Hematopoietic multipotent progenitor cell treated with erythropoietin and hydrocortisone succinate and interleukin-3 and kit ligand, for 15 days (in vitro differentiated cells): ENCODE measurements around the gene SEC14L1.
"Not testable (repeated sequence)": the region's sequence is repeated elsewhere in the genome, so short reads cannot be mapped to it uniquely, and the experiment has no call there.

Source experiments
- DNase-seq: peaks from one replicate; pipeline ENCODE4 v3.0.0-alpha.2; 2015; ENCODE audit warnings: low spot score

The SEC14L1 gene

DNA sequence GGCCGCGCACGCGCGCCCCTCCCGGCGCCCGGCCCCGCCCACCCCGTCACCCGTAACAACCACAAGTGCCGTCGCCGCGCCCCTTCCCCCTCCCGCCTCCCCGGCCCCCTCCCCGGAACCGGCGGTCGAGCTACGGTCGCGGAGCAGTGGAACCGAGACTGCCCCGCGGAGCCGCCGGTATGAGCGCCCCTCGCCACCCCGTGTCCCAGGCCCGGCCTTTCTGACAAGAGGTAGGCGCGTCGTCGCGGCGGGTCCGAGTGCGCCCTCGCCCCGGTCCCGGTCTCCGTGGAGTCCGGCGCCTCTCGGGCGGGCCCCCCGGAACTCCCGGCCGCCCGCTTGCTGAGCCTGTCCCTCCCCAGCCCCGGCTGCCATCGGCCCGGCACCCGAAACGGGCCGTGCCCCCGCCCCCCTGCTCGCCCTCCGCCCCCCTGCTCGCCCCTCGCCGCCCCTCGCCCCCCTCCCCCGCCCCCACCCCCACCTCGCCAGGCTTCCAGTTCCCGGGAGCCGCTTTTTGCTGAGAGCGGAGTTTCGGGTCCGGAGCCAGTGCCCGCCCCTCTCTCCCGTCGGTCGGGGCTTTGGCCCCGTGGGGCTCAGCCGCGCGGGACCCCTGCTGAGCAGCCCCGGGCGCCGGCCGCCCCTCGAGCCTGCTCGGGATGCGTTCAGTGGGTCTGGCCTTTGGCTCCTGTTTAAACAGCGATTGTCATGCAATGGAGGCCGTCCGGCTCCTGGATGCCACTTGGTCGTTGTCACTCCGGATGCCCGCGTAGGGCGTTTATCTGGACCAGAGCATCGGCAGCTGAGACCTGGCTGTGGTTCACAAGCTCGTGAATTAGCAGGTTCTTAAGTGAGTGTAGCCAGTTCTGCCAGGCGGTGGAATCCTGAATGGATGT lies at the start of gene SEC14L1:
SEC14L1 (plus strand) TSS at position 92 of the 890 bp plus-strand sequence. CDS start 2,628 bp downstream, outside the sequence.
- DNase-seq: peak; percentile 93

DNA sequence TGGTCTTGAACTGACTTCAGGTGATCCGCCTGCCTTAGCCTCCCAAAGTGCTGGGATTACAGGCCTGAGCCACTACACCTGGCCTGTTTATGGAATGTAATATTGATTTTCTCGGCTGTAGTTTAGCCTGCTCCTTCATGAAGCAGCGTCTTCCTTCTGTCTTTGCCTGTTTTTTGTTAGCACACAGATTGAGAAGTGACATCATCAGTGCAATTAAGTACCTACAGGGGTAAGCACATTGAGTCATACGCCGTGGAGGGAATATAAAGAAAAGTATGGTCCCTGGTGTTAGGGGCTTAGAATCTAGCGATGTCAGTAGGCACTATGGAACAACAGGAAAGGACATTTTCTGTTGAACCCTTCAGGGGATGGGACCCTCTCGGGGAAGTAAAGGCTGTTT lies 48.7 kb upstream of the SEC14L1 start:
- no peak for DNase-seq

DNA sequence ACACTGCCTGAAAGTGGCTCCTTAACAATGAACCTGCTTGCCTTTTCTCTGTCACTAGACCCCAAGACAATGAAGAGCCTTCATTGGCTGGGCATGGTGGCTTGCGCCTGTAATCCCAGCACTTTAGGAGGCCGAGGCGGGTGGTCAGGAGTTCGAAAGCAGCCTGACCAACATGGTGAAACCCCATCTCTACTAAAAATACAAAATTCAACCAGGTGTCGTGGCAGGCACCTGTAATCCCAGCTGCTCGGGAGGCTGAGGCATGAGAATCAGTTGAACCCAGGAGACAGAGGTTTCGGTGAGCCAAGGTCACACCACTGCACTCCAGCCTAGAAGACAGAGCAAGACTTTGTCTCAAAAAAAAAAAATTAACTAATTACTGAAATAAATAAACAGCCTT lies 45.3 kb upstream of the SEC14L1 start:
- no peak for DNase-seq

DNA sequence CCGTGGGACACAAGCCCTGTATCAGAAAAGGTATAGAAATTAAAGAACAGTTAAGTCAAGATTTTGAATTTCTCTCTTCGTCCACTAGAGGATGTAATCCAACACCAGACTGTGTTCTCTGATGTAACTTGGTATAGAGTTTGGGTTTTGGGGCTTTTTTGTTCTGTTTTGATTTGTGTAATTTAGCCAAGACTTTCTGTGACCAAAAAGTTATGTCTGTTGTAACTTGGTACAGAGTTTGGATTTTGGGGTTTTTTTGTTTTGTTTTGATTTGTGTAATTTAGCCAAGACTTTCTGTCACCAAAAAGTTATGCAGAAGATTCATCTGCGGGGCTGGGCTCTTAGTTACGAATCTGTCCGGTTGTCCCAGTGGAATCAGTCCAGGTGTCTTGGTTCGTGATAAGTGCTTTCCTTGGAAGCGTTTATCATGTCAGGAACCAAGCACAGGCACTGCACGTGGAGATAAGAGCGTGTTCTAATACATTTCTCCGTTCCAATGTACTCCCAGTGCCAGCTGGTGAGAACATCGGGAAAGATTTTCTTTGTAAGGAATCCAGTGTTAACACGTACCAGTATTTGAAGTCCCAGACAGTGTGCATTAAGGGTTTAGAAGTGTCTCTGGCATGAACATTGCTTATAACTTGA lies 44.1 kb upstream of the SEC14L1 start:
- DNase-seq: peak; percentile 73

GRCh38 chr17:77097631-77098180 lies 43.1 kb upstream of the SEC14L1 start:
- no peak for DNase-seq

- DNase-seq: no peak
These were observed 41.8 kb upstream of the SEC14L1 start for GRCh38 chr17:77098884-77099545.

DNA sequence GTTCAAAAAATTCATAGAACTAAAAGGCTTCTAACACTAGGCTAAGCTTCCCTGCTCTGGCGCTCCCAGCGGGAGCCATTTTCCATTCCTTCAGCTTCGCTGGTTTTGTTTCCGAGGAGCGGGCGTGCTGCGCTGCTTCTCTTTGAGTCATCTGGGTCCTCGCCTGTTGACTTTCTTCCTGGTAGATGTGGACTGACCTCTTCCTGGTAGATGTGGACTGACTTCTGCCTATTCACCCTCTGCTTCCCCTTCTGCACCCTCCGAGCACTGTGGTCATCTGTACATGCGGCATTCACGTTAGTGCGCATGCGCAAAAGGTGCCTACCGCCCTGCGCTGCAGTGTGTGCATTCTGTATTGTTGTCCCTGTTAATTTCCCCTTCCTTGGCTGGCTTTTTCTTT lies 40.8 kb upstream of the SEC14L1 start:
- no peak for DNase-seq

GRCh38 chr17:77101521-77102410 lies 39.0 kb upstream of the SEC14L1 start:
- DNase-seq: no peak

DNA sequence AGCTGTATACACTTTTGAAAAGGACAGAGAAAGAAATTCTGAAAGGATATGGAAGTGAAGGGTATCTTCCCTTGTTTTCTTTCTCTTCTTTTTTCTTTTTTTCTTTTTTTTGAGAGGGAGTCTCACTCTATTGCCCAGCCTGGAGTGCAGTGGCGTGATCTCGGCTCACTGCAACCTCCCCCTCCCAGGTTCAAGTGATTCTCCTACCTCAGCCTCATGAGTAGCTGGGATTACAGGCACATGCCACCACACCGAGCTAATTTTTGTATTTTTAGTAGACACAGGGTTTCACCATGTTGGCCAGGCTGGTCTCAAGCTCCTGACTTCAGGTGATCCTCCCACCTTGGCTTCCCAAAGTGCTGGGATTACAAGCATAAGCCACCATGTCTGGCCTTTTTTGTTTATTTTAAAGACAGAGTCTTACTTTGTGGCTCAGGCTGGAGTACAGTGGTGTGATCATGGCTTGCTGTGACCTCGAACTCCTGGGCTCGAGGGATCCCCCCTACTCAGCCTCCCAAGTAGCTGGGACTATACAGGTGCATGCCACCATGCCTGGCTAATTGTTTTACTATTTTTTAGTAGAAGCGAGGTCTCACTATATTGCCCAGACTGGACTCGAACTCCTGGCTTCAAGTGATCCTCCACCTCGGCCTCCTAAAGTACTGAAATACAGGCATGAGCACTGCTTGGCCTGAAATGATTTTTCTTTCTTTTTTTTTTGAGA lies 38.2 kb upstream of the SEC14L1 start:
- DNase-seq: not testable (repeated sequence)

DNA sequence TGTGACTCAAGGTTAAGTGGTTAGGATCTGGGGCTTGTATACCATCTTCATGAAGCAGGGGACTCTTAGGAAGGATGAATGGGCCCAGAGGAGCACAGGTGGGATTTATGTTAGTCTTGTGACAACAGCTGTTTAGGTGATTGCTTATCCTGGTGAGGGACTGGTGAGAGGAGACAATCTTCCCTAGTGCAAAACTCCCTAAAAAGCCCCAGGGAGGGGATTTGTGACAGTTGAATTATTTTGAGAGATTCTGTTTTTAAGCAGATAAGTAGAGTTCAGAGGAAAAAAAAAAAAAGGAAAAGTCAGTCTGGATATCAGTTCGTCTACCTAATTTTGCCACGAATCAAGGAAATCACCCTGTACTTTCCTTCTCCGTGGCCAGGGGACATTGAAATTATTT lies 35.1 kb upstream of the SEC14L1 start:
- no peak for DNase-seq

- no peak for DNase-seq
These were observed 33.9 kb upstream of the SEC14L1 start for GRCh38 chr17:77106874-77107358.

DNA sequence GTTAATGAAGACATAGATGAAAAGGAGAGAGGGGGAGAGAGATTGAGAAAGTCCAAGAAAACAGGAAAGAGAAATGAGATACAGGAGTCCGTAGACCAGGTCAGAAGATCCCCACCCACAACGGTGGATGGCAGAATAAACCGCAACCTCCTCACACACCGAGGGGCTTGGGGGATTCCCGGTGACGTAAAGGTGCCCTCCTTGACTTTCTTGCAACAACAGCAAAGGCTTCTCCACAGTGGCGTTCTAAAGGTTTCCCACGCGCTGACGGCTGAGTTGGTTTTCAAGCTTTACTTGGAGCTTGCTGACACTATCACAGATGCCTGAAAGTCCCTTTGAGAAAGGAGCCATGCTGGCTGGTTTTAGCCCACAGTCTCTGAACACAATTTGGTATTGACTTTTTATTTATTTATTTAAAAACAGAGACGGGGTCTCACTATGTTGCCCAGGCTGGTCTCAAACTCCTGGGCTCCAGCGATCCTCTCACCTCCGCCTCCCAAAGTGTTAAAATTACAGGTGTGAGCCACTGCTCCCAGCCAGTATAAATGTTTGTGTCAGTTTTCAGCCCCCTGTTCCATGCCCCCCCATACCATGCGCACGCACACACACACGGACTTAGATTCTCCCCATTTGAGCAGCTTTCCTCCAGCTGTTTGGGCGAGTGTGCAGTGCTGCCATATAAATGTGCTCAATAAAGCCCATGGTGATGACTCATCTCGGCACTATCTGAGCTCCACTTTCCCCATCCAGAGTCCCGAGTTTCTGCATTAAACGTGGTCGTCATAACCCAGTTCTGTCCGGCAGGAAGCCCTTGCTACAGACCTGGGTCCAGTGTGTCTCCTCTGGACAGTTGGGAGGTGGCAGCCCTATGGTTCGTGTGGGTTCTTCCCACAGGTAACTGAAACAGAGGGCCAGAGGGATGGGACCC lies 33.0 kb upstream of the SEC14L1 start:
- DNase-seq: no peak

DNA sequence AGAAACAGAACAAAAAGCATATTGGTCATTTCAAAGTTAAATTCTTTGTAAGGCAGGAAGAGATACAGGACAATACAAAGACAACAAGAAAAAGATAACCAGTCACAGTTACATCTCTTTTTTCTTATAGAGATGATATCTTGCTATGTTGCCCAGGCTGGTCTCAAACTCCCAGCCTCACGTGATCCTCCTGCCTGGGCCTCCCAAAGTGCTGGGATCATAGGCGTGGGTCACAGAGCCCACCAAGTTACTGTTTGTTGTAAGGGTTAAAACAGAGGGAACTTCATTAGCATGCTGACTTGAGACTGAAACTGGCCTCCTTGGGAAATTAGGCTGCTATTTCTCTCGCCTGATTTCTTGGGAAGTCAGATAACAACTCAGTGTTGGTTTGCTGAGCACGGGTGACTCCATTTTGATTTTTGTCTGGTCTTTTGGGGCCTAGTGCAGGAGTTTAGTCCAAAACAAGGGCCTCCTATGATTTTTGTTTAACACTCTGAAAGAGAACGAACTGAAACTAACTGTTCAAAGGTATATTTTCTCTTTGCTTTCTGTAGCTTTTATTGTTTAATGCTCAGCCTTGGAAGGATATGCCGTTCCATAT lies 31.5 kb upstream of the SEC14L1 start:
- DNase-seq: no peak

- DNase-seq: no peak
These were observed 30.9 kb upstream of the SEC14L1 start for GRCh38 chr17:77109764-77110359.

- DNase-seq: not testable (repeated sequence)
These were observed 29.4 kb upstream of the SEC14L1 start for GRCh38 chr17:77111165-77111933.

DNA sequence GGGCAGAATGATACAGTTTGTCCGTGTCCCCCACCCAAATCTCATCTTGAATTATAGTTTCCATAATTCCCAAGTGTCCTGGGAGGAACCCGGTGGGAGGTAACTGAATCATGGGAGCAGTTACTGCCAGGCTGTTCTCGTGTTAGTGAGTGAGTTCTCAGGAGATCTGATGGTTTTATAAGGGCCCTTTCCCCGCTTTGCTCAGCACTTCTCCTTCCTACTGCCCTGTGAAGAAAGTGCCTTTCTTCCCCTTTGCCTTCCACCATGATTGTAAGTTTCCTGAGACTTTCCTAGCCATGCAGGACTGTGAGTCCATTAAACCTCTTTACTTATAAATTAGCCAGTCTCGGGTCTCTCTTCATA lies 28.9 kb upstream of the SEC14L1 start:
- DNase-seq: no peak

GRCh38 chr17:77115510-77115909 lies 25.3 kb upstream of the SEC14L1 start:
- no peak for DNase-seq

DNA sequence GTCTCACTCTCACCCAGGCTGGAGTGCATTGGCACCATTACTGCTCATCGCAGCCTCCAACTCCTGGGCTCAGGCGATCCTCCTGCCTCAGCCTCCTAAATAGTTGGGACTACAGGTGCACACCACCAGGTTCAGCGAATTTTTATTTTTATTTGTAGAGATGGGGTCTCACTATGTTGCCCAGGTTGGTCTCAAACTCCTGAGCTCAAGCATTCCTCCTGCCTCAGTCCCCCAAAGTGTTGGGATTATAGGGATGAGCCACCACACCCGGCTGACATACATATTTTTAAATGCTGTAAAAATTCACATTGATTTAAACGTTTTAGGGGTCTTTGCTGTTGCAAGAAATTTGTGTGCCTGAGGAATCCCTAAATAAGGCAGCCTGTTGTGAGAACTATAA lies 24.8 kb upstream of the SEC14L1 start:
- no peak for DNase-seq
